GM23338 (cell line): Measurements from ENCODE around the gene EPS8L2. TPM values are rescaled to one million over a fixed set of nuclear protein-coding genes. Genes with fewer than 3 reads are reported as not detected.

ENCODE experiments used
- ATAC-seq: fragments of 200-7000 bp; cut with Tn5 transposase; 3 replicates; pipeline ENCODE4 v1.9.1; 2020
- DNase-seq: peaks from one replicate; pipeline ENCODE4 v3.0.0-alpha.2; 2015; ENCODE audit warnings: low spot score
- H2AFZ ChIP-seq: fragments of 200-600 bp; sonication (generic); 2 replicates; pipeline ENCODE4 v1.8.0; 2016; ENCODE audit warnings: antibody characterized with exemption, mild to moderate bottlenecking, moderate library complexity
- H3F3A ChIP-seq: fragments of 200-600 bp; sonication (generic); replicated peaks from 2 replicates; pipeline ENCODE4 v1.8.0; 2017; ENCODE audit warnings: antibody characterized with exemption, mixed run types, low read depth
- H3K27ac ChIP-seq: fragments of 200-600 bp; sonication (generic); 2 replicates; pipeline ENCODE4 v1.6.1; 2016; ENCODE audit warnings: low read depth
- H3K27me3 ChIP-seq: fragments of 200-600 bp; sonication (generic); 2 replicates; pipeline ENCODE4 v1.8.0; 2016; ENCODE audit warnings: mild to moderate bottlenecking, mixed run types, moderate library complexity; ENCODE audit not compliant: insufficient read depth
- H3K36me3 ChIP-seq: fragments of 200-600 bp; sonication (generic); 2 replicates; pipeline ENCODE4 v1.8.0; 2016; ENCODE audit warnings: mild to moderate bottlenecking; ENCODE audit not compliant: insufficient read depth
- H3K4me1 ChIP-seq: fragments of 200-600 bp; sonication (generic); 2 replicates; pipeline ENCODE4 v1.8.0; 2016; ENCODE audit warnings: mild to moderate bottlenecking, moderate library complexity; ENCODE audit not compliant: insufficient read depth
- H3K4me2 ChIP-seq: fragments of 200-600 bp; sonication (generic); 2 replicates; pipeline ENCODE4 v1.7.1; 2017; ENCODE audit warnings: mixed run types
- H3K4me3 ChIP-seq: fragments of 200-600 bp; sonication (generic); 2 replicates; pipeline ENCODE4 v1.6.1; 2016; ENCODE audit warnings: mixed run types
- H3K79me2 ChIP-seq: fragments of 200-600 bp; sonication (generic); replicated peaks from 2 replicates; pipeline ENCODE4 v1.8.0; 2017; ENCODE audit warnings: mild to moderate bottlenecking; ENCODE audit not compliant: insufficient read depth
- H3K9me2 ChIP-seq: fragments of 200-600 bp; sonication (generic); 2 replicates; pipeline ENCODE4 v1.8.0; 2017; ENCODE audit not compliant: insufficient read depth
- H4K20me1 ChIP-seq: fragments of 200-600 bp; sonication (generic); replicated peaks from 2 replicates; pipeline ENCODE4 v1.8.0; 2017; ENCODE audit warnings: mild to moderate bottlenecking; ENCODE audit not compliant: insufficient read depth
- H3K27ac Mint-ChIP-seq: 2 replicates; pipeline ENCODE4 v1.8.0; 2020; ENCODE audit warnings: inconsistent platforms, mild to moderate bottlenecking, moderate library complexity, mixed read lengths
- H3K27me3 Mint-ChIP-seq: 3 replicates; pipeline ENCODE4 v1.8.0; 2022; ENCODE audit warnings: low read depth, mild to moderate bottlenecking, moderate library complexity, mixed read lengths, inconsistent platforms; ENCODE audit not compliant: insufficient read depth, poor library complexity
- H3K36me3 Mint-ChIP-seq: 3 replicates; pipeline ENCODE4 v1.8.0; 2021; ENCODE audit warnings: low read depth, mild to moderate bottlenecking, inconsistent platforms, moderate library complexity, mixed read lengths
- H3K4me1 Mint-ChIP-seq: 3 replicates; pipeline ENCODE4 v1.8.0; 2020; ENCODE audit warnings: mild to moderate bottlenecking, inconsistent platforms, mixed read lengths
- H3K4me3 Mint-ChIP-seq: 3 replicates; pipeline ENCODE4 v1.8.0; 2021; ENCODE audit warnings: moderate library complexity, mild to moderate bottlenecking, inconsistent platforms, mixed read lengths
- H3K9me3 Mint-ChIP-seq: 3 replicates; pipeline ENCODE4 v1.8.0; 2020; ENCODE audit warnings: moderate library complexity, mild to moderate bottlenecking, inconsistent platforms, mixed read lengths
- CREB1 ChIP-seq: fragments of 250-450 bp; sonication (Bioruptor Pico); IDR thresholded peaks from 2 replicates; pipeline ENCODE4 v1.5.0; 2020; ENCODE audit warnings: low read depth, mild to moderate bottlenecking, moderate library complexity
- EZH2 ChIP-seq: fragments of 200-600 bp; sonication (generic); IDR thresholded peaks from one replicate; pipeline ENCODE4 v1.8.0; 2017; ENCODE audit warnings: antibody characterized with exemption, mild to moderate bottlenecking, low read depth; ENCODE audit not compliant: unreplicated experiment
- EZH2phosphoT487 ChIP-seq: fragments of 200-600 bp; sonication (generic); IDR thresholded peaks from one replicate; pipeline ENCODE4 v1.8.1; 2018; ENCODE audit warnings: antibody characterized with exemption; ENCODE audit not compliant: unreplicated experiment
- JUNB ChIP-seq: IDR thresholded peaks from one replicate; pipeline ENCODE4 v1.6.1; 2016; ENCODE audit warnings: antibody characterized with exemption; ENCODE audit not compliant: unreplicated experiment
- NANOG ChIP-seq: IDR thresholded peaks from 2 replicates; pipeline ENCODE4 v1.6.1; 2016; ENCODE audit warnings: antibody characterized with exemption, borderline replicate concordance
- POLR2AphosphoS5 ChIP-seq: IDR thresholded peaks from 2 replicates; pipeline ENCODE4 v1.6.1; 2016; ENCODE audit warnings: antibody characterized with exemption, low read depth
- STAT1 ChIP-seq: IDR thresholded peaks from one replicate; pipeline ENCODE4 v1.6.1; 2016; ENCODE audit warnings: antibody characterized with exemption; ENCODE audit not compliant: unreplicated experiment
- ZNF114 ChIP-seq: fragments of 250-450 bp; sonication (Bioruptor Pico); IDR thresholded peaks from 2 replicates; pipeline ENCODE4 v1.5.0; 2020; ENCODE audit warnings: mild to moderate bottlenecking, moderate library complexity
- ZNF331 ChIP-seq: fragments of 250-450 bp; sonication (Bioruptor Pico); IDR thresholded peaks from 2 replicates; pipeline ENCODE4 v1.5.0; 2020; ENCODE audit warnings: low read depth, mild to moderate bottlenecking, moderate library complexity
- polyA plus RNA-seq: library from polyadenylated mRNA; unstranded; fragments of >200 nt; fragmentation: Nextera tagmentation; extraction: Ambion mirVana; gene quantifications from 2 replicates; pipeline ENCODE4 v1.2.1, GENCODE V29; 2016
- total RNA-seq: library from RNA; depleted of rRNA; stranded (reverse); fragments of >200 nt; shearing (Covaris generic); gene quantifications from 2 replicates; pipeline ENCODE4 v1.2.3, GENCODE V29; 2014
- TF ChIP-seq, protein P1 (sequence below): IDR thresholded peaks from one replicate; pipeline ENCODE4 v1.6.1; 2018; ENCODE audit warnings: antibody characterized with exemption; ENCODE audit not compliant: unreplicated experiment
- TF ChIP-seq, protein P2 (sequence below): fragments of 250-450 bp; sonication (Bioruptor Pico); IDR thresholded peaks from 2 replicates; pipeline ENCODE4 v1.5.0; 2020; ENCODE audit warnings: mild to moderate bottlenecking, moderate library complexity
- TF ChIP-seq, protein P3 (sequence below), 2 experiments: fragments of 200-600 bp in 1 of 2; sonication (generic) in 1 of 2; conservative IDR thresholded peaks; 2 replicates each; pipeline versions ENCODE4 v1.5.1 to v1.6.1; 2016 to 2017; ENCODE audit warnings: antibody characterized with exemption in 2 of 2, low read depth in 2 of 2, mild to moderate bottlenecking in 2 of 2, moderate library complexity in 1 of 2
- TF ChIP-seq, protein P4 (sequence below): IDR thresholded peaks from 2 replicates; pipeline ENCODE4 v1.6.1; 2016; ENCODE audit warnings: antibody characterized with exemption

Gene EPS8L2
- total and polyA plus RNA-seq, 2 experiments from 2014 or later, result 38.7 to 59.4 TPM

DNA sequence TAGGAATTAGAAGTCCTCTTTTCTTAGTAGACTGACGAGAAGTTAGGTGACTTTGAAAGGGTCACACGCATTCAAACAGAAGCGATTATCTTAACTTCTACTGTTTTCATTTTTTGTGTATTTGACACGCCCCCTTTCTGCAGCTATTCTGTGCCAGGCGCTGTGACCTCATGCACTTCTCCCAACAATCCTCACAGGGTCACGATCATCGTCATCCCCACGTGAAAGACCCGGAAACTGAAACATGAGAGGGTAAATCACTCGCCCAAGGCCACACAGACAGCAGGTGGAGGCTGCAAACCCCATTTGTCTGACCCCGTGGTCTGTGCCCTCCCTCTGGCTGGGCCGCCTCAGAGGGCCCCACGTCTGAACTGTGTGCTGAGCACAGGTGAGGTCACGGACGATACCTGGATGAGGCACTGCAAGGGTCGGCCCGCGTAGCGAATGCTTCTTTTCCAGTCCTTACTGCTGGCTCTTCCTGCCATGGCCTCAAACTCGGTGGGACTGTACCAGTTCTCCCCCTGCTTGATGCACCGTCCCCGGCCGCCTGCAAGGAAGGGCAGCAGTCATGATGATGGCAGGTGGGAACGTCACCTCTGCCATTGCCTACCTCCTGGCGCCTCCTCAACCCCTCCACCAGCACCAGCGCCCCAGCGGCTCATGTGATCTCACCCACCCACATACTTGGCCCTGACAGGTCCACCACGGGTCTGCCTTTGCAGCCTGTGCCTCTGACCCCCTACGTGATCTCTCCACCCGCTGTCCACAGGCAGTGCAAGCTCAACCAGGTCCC, 19.4 kb upstream of the EPS8L2 start:
- Mint-ChIP-seq H3K4me1 (peaks cover 21% of the 10 kb centered on the region), H3K36me3 (peaks cover 77% of the 10 kb centered on the region), H3K9me3 (no peaks in the 10 kb centered on the region), H3K27ac (no peak overlapping the region), H3K27me3 (peaks cover 1% of the 10 kb centered on the region), H3K4me3 (no peak overlapping the region)
- H3K36me3 ChIP-seq, result peaks cover 9% of the 10 kb centered on the region; the same call in 1 of the 2 replicates
- peaks cover 18% of the 10 kb centered on the region for H3K79me2 ChIP-seq
- H3K9me2 ChIP-seq, result no peaks in the 10 kb centered on the region
- peaks cover 15% of the 10 kb centered on the region for H3K4me1 ChIP-seq
- H3K27me3 ChIP-seq, result no peaks in the 10 kb centered on the region
- DNase-seq (no peak), ATAC-seq (no peak)
- no peak overlapping the region for H3K27ac ChIP-seq
- H3F3A ChIP-seq, result peaks cover 22% of the 10 kb centered on the region
- H4K20me1 ChIP-seq, result 0 out of 2 replicates have a peak, but pooled peaks cover 5% of the 10 kb centered on the region
- TF ChIP-seq EZH2 (no peak), ZNF114 (CRISPR knock-in tag) (no peak), JUNB (no peak), CREB1 (CRISPR knock-in tag) (no peak), EZH2phosphoT487 (no peak), POLR2AphosphoS5 (no peak), NANOG (no peak), STAT1 (no peak), ZNF331 (CRISPR knock-in tag) (no peak)
- TF ChIP-seq, protein P1, sequence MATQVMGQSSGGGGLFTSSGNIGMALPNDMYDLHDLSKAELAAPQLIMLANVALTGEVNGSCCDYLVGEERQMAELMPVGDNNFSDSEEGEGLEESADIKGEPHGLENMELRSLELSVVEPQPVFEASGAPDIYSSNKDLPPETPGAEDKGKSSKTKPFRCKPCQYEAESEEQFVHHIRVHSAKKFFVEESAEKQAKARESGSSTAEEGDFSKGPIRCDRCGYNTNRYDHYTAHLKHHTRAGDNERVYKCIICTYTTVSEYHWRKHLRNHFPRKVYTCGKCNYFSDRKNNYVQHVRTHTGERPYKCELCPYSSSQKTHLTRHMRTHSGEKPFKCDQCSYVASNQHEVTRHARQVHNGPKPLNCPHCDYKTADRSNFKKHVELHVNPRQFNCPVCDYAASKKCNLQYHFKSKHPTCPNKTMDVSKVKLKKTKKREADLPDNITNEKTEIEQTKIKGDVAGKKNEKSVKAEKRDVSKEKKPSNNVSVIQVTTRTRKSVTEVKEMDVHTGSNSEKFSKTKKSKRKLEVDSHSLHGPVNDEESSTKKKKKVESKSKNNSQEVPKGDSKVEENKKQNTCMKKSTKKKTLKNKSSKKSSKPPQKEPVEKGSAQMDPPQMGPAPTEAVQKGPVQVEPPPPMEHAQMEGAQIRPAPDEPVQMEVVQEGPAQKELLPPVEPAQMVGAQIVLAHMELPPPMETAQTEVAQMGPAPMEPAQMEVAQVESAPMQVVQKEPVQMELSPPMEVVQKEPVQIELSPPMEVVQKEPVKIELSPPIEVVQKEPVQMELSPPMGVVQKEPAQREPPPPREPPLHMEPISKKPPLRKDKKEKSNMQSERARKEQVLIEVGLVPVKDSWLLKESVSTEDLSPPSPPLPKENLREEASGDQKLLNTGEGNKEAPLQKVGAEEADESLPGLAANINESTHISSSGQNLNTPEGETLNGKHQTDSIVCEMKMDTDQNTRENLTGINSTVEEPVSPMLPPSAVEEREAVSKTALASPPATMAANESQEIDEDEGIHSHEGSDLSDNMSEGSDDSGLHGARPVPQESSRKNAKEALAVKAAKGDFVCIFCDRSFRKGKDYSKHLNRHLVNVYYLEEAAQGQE, result no peak
- TF ChIP-seq, protein P2, sequence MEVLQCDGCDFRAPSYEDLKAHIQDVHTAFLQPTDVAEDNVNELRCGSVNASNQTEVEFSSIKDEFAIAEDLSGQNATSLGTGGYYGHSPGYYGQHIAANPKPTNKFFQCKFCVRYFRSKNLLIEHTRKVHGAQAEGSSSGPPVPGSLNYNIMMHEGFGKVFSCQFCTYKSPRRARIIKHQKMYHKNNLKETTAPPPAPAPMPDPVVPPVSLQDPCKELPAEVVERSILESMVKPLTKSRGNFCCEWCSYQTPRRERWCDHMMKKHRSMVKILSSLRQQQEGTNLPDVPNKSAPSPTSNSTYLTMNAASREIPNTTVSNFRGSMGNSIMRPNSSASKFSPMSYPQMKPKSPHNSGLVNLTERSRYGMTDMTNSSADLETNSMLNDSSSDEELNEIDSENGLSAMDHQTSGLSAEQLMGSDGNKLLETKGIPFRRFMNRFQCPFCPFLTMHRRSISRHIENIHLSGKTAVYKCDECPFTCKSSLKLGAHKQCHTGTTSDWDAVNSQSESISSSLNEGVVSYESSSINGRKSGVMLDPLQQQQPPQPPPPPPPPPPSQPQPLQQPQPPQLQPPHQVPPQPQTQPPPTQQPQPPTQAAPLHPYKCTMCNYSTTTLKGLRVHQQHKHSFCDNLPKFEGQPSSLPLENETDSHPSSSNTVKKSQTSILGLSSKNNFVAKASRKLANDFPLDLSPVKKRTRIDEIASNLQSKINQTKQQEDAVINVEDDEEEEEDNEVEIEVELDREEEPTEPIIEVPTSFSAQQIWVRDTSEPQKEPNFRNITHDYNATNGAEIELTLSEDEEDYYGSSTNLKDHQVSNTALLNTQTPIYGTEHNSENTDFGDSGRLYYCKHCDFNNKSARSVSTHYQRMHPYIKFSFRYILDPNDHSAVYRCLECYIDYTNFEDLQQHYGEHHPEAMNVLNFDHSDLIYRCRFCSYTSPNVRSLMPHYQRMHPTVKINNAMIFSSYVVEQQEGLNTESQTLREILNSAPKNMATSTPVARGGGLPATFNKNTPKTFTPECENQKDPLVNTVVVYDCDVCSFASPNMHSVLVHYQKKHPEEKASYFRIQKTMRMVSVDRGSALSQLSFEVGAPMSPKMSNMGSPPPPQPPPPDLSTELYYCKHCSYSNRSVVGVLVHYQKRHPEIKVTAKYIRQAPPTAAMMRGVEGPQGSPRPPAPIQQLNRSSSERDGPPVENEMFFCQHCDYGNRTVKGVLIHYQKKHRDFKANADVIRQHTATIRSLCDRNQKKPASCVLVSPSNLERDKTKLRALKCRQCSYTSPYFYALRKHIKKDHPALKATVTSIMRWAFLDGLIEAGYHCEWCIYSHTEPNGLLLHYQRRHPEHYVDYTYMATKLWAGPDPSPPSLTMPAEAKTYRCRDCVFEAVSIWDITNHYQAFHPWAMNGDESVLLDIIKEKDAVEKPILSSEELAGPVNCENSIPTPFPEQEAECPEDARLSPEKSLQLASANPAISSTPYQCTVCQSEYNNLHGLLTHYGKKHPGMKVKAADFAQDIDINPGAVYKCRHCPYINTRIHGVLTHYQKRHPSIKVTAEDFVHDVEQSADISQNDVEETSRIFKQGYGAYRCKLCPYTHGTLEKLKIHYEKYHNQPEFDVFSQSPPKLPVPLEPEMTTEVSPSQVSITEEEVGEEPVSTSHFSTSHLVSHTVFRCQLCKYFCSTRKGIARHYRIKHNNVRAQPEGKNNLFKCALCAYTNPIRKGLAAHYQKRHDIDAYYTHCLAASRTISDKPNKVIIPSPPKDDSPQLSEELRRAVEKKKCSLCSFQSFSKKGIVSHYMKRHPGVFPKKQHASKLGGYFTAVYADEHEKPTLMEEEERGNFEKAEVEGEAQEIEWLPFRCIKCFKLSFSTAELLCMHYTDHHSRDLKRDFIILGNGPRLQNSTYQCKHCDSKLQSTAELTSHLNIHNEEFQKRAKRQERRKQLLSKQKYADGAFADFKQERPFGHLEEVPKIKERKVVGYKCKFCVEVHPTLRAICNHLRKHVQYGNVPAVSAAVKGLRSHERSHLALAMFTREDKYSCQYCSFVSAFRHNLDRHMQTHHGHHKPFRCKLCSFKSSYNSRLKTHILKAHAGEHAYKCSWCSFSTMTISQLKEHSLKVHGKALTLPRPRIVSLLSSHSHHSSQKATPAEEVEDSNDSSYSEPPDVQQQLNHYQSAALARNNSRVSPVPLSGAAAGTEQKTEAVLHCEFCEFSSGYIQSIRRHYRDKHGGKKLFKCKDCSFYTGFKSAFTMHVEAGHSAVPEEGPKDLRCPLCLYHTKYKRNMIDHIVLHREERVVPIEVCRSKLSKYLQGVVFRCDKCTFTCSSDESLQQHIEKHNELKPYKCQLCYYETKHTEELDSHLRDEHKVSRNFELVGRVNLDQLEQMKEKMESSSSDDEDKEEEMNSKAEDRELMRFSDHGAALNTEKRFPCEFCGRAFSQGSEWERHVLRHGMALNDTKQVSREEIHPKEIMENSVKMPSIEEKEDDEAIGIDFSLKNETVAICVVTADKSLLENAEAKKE, result no peak
- TF ChIP-seq, protein P3, sequence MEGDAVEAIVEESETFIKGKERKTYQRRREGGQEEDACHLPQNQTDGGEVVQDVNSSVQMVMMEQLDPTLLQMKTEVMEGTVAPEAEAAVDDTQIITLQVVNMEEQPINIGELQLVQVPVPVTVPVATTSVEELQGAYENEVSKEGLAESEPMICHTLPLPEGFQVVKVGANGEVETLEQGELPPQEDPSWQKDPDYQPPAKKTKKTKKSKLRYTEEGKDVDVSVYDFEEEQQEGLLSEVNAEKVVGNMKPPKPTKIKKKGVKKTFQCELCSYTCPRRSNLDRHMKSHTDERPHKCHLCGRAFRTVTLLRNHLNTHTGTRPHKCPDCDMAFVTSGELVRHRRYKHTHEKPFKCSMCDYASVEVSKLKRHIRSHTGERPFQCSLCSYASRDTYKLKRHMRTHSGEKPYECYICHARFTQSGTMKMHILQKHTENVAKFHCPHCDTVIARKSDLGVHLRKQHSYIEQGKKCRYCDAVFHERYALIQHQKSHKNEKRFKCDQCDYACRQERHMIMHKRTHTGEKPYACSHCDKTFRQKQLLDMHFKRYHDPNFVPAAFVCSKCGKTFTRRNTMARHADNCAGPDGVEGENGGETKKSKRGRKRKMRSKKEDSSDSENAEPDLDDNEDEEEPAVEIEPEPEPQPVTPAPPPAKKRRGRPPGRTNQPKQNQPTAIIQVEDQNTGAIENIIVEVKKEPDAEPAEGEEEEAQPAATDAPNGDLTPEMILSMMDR (conservative IDR thresholded peaks at IDR 0.05; ENCODE audit: low read depth in 2 of 2), result no peak
- TF ChIP-seq, protein P4, sequence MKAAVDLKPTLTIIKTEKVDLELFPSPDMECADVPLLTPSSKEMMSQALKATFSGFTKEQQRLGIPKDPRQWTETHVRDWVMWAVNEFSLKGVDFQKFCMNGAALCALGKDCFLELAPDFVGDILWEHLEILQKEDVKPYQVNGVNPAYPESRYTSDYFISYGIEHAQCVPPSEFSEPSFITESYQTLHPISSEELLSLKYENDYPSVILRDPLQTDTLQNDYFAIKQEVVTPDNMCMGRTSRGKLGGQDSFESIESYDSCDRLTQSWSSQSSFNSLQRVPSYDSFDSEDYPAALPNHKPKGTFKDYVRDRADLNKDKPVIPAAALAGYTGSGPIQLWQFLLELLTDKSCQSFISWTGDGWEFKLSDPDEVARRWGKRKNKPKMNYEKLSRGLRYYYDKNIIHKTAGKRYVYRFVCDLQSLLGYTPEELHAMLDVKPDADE, result no peak
- no peak overlapping the region for H3K4me3 ChIP-seq
- H2AFZ ChIP-seq, result no peak overlapping the region
- H3K4me2 ChIP-seq, result no peak overlapping the region
